Coronary artery (tissue), 2 donors: ENCODE measurements around the gene SLC6A15.

Experiments
- DNase-seq: peaks from one replicate; pipeline ENCODE4 v3.0.0-alpha.2; 2017; ENCODE audit warnings: low spot score
- H3K27ac ChIP-seq, 2 donors: fragments of 200-600 bp; sonication (generic); one replicate each; pipeline ENCODE4 v1.5.1; 2016 to 2019
- H3K4me3 ChIP-seq: fragments of 200-600 bp; sonication (generic); 2 replicates; pipeline ENCODE4 v1.5.1; 2016; ENCODE audit warnings: mild to moderate bottlenecking, moderate library complexity
- TF ChIP-seq, protein P1 (sequence below): fragments of 200-600 bp; sonication (generic); IDR thresholded peaks from one replicate; pipeline ENCODE4 v1.5.1; 2019; ENCODE audit warnings: antibody characterized with exemption

Gene SLC6A15

DNA sequence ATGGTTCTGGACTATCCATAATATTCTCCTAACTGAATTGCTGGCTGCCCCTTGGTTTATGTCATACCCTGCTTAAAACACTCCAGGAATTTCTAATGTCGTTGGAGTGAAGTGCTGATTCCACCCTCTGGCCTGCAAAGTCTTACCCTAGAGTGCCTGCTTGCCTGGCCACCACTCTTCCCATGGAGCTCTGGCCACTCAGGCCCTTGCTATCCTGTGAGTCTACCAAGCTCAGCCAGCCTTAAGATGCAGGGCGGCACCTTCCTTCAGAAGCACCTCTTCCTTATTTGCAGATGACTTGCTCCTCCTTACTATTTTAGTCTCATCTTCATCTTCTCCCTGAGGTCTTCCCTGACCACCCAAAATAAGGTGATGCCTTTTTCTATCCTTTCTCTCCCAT, 35.3 kb downstream of the SLC6A15 start:
- TF ChIP-seq, protein P1, sequence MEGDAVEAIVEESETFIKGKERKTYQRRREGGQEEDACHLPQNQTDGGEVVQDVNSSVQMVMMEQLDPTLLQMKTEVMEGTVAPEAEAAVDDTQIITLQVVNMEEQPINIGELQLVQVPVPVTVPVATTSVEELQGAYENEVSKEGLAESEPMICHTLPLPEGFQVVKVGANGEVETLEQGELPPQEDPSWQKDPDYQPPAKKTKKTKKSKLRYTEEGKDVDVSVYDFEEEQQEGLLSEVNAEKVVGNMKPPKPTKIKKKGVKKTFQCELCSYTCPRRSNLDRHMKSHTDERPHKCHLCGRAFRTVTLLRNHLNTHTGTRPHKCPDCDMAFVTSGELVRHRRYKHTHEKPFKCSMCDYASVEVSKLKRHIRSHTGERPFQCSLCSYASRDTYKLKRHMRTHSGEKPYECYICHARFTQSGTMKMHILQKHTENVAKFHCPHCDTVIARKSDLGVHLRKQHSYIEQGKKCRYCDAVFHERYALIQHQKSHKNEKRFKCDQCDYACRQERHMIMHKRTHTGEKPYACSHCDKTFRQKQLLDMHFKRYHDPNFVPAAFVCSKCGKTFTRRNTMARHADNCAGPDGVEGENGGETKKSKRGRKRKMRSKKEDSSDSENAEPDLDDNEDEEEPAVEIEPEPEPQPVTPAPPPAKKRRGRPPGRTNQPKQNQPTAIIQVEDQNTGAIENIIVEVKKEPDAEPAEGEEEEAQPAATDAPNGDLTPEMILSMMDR: no peak
- H3K27ac ChIP-seq: no peak overlapping the region
- no peak overlapping the region for H3K4me3 ChIP-seq
- DNase-seq: no peak

DNA sequence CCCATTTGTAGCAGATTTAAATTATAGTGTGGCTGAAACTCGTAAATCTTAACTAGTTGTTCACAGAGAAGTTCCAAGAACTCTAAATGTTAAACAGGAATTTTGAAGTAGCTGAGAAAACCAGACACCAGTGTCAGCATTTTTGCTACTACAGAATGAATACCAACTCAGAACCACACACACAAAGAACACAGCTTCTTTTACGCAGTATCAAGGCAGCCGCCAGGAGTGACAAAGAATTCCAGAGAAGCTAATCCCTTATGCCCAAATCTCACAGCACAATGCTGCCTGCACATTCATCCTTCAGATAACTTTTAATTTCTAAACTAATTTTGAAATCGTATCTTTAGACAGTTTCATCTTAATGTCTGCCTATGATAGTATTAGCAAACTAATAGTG, 37.4 kb downstream of the SLC6A15 start:
- TF ChIP-seq, protein P1: no peak
- Histone ChIP-seq H3K4me3 (no peak overlapping the region), H3K27ac (no peak overlapping the region)
- no peak for DNase-seq

DNA sequence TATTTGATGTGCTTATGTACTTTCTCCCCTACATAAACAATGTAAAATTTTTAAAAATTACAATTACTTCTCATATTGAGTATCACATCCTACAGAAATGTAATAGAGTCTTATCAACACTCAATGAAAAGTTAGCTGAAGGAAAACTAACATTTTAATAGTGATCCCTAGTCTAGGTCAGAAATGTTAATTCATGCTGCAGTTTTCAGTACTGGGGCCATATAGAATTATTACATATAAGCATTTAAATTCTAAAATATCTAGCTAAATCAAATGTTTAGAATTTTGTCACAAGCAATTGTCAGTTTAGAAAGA, 37.8 kb downstream of the SLC6A15 start:
- no peak for DNase-seq
- Histone ChIP-seq H3K27ac (no peak overlapping the region), H3K4me3 (no peak overlapping the region)
- TF ChIP-seq, protein P1: no peak

DNA sequence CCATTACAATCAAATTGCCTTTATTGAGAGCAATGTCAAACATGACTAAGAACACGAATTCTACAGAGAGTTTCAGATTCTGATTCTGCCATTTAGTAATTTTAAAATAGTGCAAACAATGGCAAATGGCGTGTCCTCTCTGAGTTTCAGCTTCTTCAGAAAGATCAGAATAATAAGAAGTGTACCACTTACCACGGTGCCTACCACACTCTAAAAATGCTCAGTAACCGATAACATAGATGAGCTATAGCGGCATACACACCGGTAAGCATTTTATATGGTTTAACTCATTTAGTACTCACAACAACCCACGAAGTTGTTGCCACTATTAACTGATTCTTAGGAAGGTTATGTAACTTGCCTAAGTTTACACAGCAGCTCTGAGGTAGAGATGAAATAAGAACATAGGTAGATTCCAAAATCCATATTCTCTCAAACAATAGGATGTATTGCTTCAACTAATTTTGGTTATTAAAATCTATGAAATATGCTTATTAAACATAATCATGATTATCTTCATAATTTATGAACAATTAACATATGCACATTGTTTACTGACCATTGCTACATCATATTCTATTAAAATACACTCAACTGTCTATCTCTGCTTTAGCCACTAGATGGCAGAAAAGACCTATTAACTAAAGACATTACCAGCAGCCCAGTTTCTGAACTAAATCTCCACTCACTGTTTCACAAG, 38.3 kb downstream of the SLC6A15 start:
- Histone ChIP-seq H3K27ac (no peak overlapping the region), H3K4me3 (no peak overlapping the region)
- TF ChIP-seq, protein P1: no peak
- no peak for DNase-seq

DNA sequence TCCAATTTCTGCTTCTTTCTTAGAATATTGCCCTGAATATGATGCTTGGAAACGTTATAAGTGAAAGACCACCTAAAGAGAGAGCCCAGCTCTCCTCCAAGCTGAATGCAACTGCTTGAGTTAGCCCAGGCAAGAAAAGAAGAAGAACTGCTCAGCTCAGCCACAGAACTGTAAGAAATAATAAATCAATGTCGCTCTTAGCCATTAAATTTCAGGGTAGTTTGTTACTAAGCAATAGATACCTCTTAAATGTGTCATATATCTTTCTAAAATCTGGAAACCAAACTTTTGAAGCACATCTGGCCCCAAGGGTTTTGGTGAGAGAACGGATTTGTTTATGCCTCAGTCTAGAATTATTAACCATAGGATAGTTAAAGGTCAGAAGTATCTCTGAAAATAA, 50.4 kb downstream of the SLC6A15 start:
- Histone ChIP-seq H3K4me3 (no peak overlapping the region), H3K27ac (no peak overlapping the region)
- TF ChIP-seq, protein P1: no peak
- DNase-seq: no peak

DNA sequence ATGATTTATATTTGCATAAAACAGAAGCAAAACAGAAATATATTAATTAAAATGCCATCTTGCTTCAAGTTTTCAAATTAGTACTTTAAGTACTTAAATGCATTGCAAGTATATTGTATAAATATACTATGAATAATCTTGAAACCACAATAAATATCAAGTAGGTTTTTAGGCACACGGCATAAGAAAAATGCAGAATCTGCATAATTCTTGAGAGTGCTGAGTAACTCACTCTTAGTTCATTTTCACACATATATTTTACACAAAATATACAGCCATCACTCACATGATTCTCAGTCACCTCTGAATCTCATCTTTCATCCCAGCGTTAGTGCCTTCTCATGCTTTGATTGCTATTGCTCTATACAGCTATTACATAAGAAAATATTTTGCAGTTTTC, 51.9 kb downstream of the SLC6A15 start:
- no peak for DNase-seq
- H3K27ac ChIP-seq: no peak overlapping the region
- TF ChIP-seq, protein P1: no peak
- no peak overlapping the region for H3K4me3 ChIP-seq

DNA sequence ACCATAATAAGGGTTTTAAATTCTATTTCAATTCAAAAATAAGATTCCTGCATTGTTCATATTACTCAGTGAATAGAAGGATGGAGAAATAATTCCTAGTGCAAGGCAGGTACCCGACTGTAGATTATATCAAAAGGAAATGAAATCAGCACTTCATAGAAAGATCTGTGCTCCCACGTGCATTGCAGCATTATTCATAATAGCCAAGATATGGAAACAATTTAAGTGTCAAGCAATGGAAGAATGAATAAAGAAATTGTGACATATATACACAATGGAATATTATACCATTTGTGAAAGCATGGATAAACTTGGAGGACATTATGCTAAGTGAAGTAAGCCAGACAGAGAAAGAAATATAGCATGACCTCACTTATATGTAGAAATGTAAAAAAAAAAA, 53.8 kb downstream of the SLC6A15 start:
- no peak overlapping the region for H3K27ac ChIP-seq
- no peak overlapping the region for H3K4me3 ChIP-seq
- no peak for DNase-seq
- TF ChIP-seq, protein P1: no peak
